Endothelial cell of umbilical vein (primary cell): ENCODE measurements around the gene AUTS2. TPM values are rescaled to one million over a fixed set of nuclear protein-coding genes. Genes with fewer than 3 reads are reported as not detected.

Experiments used
- BruUV-seq: library from RNA; stranded (reverse); fragments of 400-500 nt; replicated peaks from 2 replicates; lab custom pipeline; 2021; lab: Mats Ljungman, UMichigan
- CTCF ChIA-PET: fragments of 300-600, 350-600 bp; sonication (Branson Sonifier 250); formaldehyde crosslinking; loops from one replicate; lab custom pipeline; 2021; ENCODE audit warnings: antibody characterized with exemption, inconsistent platforms; lab: Charles Lee
- POLR2A ChIA-PET: fragments of 300-600, 350-600 bp; sonication (Branson Sonifier 250); formaldehyde crosslinking; loops from one replicate; lab custom pipeline; 2021; ENCODE audit warnings: antibody characterized with exemption, inconsistent platforms; lab: Charles Lee
- DNase-seq: peaks from one replicate; pipeline ENCODE4 v3.0.0-alpha.2; 2011; ENCODE audit warnings: low read depth, low spot score
- FAIRE-seq: peaks from 2 replicates; lab custom pipeline; 2011; peaks lifted over from hg19 to GRCh38; lab: Jason Lieb, UNC
- H2AFZ ChIP-seq: 2 replicates; pipeline ENCODE4 v1.6.0; 2012; ENCODE audit warnings: low read depth, low read length, control low read depth, inconsistent platforms
- H3K27ac ChIP-seq: 2 replicates; pipeline ENCODE4 v1.5.1; 2011; ENCODE audit warnings: low read depth, mild to moderate bottlenecking, control low read depth, low read length, moderate library complexity; ENCODE audit not compliant: insufficient read depth
- H3K27me3 ChIP-seq, 2 experiments: 2 replicates each; pipeline versions ENCODE4 v1.6.0 to v1.6.1; 2011; ENCODE audit warnings: low read length in 2 of 2, mixed read lengths in 1 of 2; ENCODE audit not compliant: control insufficient read depth in 2 of 2, insufficient read depth in 2 of 2
- H3K36me3 ChIP-seq, 2 experiments: 2 replicates in 1 of 2; 3 replicates in 1 of 2; pipeline ENCODE4 v1.5.1; 2011; ENCODE audit warnings: low read length in 2 of 2, mild to moderate bottlenecking in 1 of 2, moderate library complexity in 1 of 2; ENCODE audit not compliant: control insufficient read depth in 2 of 2, insufficient read depth in 2 of 2; ENCODE audit errors: extremely low read depth in 1 of 2
- H3K4me1 ChIP-seq: 3 replicates; pipeline ENCODE4 v1.5.1; 2011; ENCODE audit warnings: mild to moderate bottlenecking, low read length; ENCODE audit not compliant: control insufficient read depth, insufficient read depth; ENCODE audit errors: extremely low read depth
- H3K4me2 ChIP-seq: 2 replicates; pipeline ENCODE4 v1.6.1; 2011; ENCODE audit warnings: low read length, control low read depth, mixed read lengths; ENCODE audit not compliant: insufficient read depth
- H3K4me3 ChIP-seq, 3 experiments: fragments of 200-600 bp in 1 of 3; sonication (generic), shearing (Covaris generic) in 1 of 3; replicated peaks in 1 of 3; 2 replicates each; pipeline ENCODE4 v1.5.1; 2011 to 2016; ENCODE audit warnings: control low read depth in 3 of 3, low read length in 3 of 3, mild to moderate bottlenecking in 2 of 3, inconsistent platforms in 1 of 3, low read depth in 1 of 3, moderate library complexity in 1 of 3; ENCODE audit not compliant: insufficient read depth in 1 of 3
- H3K79me2 ChIP-seq: 2 replicates; pipeline ENCODE4 v1.6.0; 2012; ENCODE audit warnings: low read length, inconsistent platforms; ENCODE audit not compliant: control insufficient read depth, insufficient read depth
- H3K9ac ChIP-seq: replicated peaks from 2 replicates; pipeline ENCODE3; 2011; ENCODE audit warnings: low read length, control low read depth; ENCODE audit not compliant: insufficient read depth; ENCODE audit errors: extremely low read depth
- H3K9me1 ChIP-seq: replicated peaks from 3 replicates; pipeline ENCODE4 v1.6.0; 2011; ENCODE audit warnings: mild to moderate bottlenecking, low read length; ENCODE audit not compliant: control insufficient read depth, insufficient read depth; ENCODE audit errors: extremely low read depth
- H3K9me3 ChIP-seq: replicated peaks from 2 replicates; pipeline ENCODE4 v1.5.1; 2012; ENCODE audit warnings: low read length, inconsistent platforms; ENCODE audit not compliant: control insufficient read depth, insufficient read depth
- H4K20me1 ChIP-seq: replicated peaks from 2 replicates; pipeline ENCODE3; 2011; ENCODE audit warnings: mild to moderate bottlenecking, low read length; ENCODE audit not compliant: control insufficient read depth, insufficient read depth; ENCODE audit errors: extremely low read depth
- EZH2 ChIP-seq: IDR thresholded peaks from 2 replicates; pipeline ENCODE4 v1.6.1; 2012; ENCODE audit warnings: borderline replicate concordance, low read depth, mild to moderate bottlenecking, moderate library complexity, low read length, inconsistent platforms; ENCODE audit not compliant: severe bottlenecking
- FOS ChIP-seq: IDR thresholded peaks from 2 replicates; pipeline ENCODE4 v1.6.1; 2011; ENCODE audit warnings: mild to moderate bottlenecking, low read length, moderate library complexity, borderline replicate concordance; ENCODE audit not compliant: insufficient read depth
- GATA2 ChIP-seq: IDR thresholded peaks from 2 replicates; pipeline ENCODE4 v1.7.0; 2011; ENCODE audit warnings: low read depth, mild to moderate bottlenecking, moderate library complexity, mixed read lengths, low read length; ENCODE audit not compliant: insufficient read length, insufficient read depth
- JUN ChIP-seq: IDR thresholded peaks from 2 replicates; pipeline ENCODE4 v1.6.1; 2011; ENCODE audit warnings: borderline replicate concordance, low read depth; ENCODE audit not compliant: insufficient read length, insufficient read depth
- MAX ChIP-seq: IDR thresholded peaks from 2 replicates; pipeline ENCODE4 v1.6.1; 2011; ENCODE audit not compliant: insufficient read depth, insufficient read length
- MYC ChIP-seq: IDR thresholded peaks from one replicate; pipeline ENCODE4 v1.6.1; 2011; ENCODE audit warnings: mild to moderate bottlenecking, low read depth, low read length
- POLR2A ChIP-seq: IDR thresholded peaks from 2 replicates; pipeline ENCODE4 v1.6.1; 2012; ENCODE audit warnings: low read depth, mild to moderate bottlenecking, control low read depth, low read length
- POLR2AphosphoS5 ChIP-seq: IDR thresholded peaks from 2 replicates; pipeline ENCODE4 v1.6.1; 2012; ENCODE audit warnings: low read depth, mild to moderate bottlenecking, control low read depth, low read length, moderate library complexity; ENCODE audit not compliant: insufficient read depth
- dilution Hi-C: fragments of 300-500 bp; cut with MboI; formaldehyde crosslinking; loops from one replicate; pipeline ENCODE4 v1.15.0; 2019; ENCODE audit warnings: low sequenced_read_pairs; ENCODE audit not compliant: extremely low pct_ligation_motif_present
- intact Hi-C: fragments of 100-400 bp; cut with micrococcal nuclease; formaldehyde crosslinking; loops from one replicate; pipeline ENCODE4 v1.10.0; 2022
- polyA plus RNA-seq, 4 experiments: library from polyadenylated mRNA; depleted of rRNA in 3 of 4; stranded (reverse) in 3 of 4; unstranded in 1 of 4; fragments of >200 nt; gene quantifications; 2 replicates each; pipeline versions ENCODE4 v1.2.1 to v1.2.3, GENCODE V29; 2011 to 2012; ENCODE audit warnings: missing spikeins in 1 of 4
- total RNA-seq: library from RNA; stranded (reverse); gene quantifications from 2 replicates; pipeline ENCODE4 v1.2.3, GENCODE V29; 2021
- TF ChIP-seq, protein P1 (sequence below), 2 donors: IDR thresholded peaks; 1 replicate in 1 of 2; 2 replicates in 1 of 2; pipeline ENCODE4 v1.5.1; 2011; ENCODE audit warnings: low read length in 2 of 2, mild to moderate bottlenecking in 2 of 2, moderate library complexity in 2 of 2, control low read depth in 1 of 2, inconsistent platforms in 1 of 2, low read depth in 1 of 2; ENCODE audit not compliant: insufficient read depth in 1 of 2; ENCODE audit errors: extremely low read depth in 1 of 2

AUTS2 gene
- total and polyA plus RNA-seq, 2 donors (not counting 3 experiments of a cell fraction or from before 2014, with no cell fraction given), result 0.59 to 8.0 TPM

- intact Hi-C loops, result no loop called here
- CTCF ChIA-PET, result no interaction called here
- POLR2A ChIA-PET, result no interaction called here
- TF ChIP-seq GATA2 (no peak), MAX (no peak)
- TF ChIP-seq, protein P1, sequence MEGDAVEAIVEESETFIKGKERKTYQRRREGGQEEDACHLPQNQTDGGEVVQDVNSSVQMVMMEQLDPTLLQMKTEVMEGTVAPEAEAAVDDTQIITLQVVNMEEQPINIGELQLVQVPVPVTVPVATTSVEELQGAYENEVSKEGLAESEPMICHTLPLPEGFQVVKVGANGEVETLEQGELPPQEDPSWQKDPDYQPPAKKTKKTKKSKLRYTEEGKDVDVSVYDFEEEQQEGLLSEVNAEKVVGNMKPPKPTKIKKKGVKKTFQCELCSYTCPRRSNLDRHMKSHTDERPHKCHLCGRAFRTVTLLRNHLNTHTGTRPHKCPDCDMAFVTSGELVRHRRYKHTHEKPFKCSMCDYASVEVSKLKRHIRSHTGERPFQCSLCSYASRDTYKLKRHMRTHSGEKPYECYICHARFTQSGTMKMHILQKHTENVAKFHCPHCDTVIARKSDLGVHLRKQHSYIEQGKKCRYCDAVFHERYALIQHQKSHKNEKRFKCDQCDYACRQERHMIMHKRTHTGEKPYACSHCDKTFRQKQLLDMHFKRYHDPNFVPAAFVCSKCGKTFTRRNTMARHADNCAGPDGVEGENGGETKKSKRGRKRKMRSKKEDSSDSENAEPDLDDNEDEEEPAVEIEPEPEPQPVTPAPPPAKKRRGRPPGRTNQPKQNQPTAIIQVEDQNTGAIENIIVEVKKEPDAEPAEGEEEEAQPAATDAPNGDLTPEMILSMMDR (IDR thresholded peaks at IDR 0.05; ENCODE audit: extremely low read depth in 1 of 2, insufficient read depth in 1 of 2, low read depth in 1 of 2, low read length in 2 of 2), result no peak
- H3K9ac ChIP-seq, result no peak overlapping the region
- no peak overlapping the region for H2AFZ ChIP-seq
- no peaks in the 10 kb centered on the region for H3K9me1 ChIP-seq
- H3K27me3 ChIP-seq, result no peaks in the 10 kb centered on the region
- no peaks in the 10 kb centered on the region for H4K20me1 ChIP-seq
- dilution Hi-C loops, result no loop called here
- H3K27ac ChIP-seq, result no peak overlapping the region
- no peak for FAIRE-seq
- H3K4me3 ChIP-seq, result no peak overlapping the region
- no peaks in the 10 kb centered on the region for H3K79me2 ChIP-seq
- H3K4me2 ChIP-seq, result no peak overlapping the region
- no peaks in the 10 kb centered on the region for H3K36me3 ChIP-seq
- no peaks in the 10 kb centered on the region for H3K9me3 ChIP-seq
- no peaks in the 10 kb centered on the region for H3K4me1 ChIP-seq
- DNase-seq, result no peak
- no TSS peak for BruUV-seq
These were observed 10.6 kb downstream of the AUTS2 start for GRCh38 chr7:69608878-69609277.

DNA sequence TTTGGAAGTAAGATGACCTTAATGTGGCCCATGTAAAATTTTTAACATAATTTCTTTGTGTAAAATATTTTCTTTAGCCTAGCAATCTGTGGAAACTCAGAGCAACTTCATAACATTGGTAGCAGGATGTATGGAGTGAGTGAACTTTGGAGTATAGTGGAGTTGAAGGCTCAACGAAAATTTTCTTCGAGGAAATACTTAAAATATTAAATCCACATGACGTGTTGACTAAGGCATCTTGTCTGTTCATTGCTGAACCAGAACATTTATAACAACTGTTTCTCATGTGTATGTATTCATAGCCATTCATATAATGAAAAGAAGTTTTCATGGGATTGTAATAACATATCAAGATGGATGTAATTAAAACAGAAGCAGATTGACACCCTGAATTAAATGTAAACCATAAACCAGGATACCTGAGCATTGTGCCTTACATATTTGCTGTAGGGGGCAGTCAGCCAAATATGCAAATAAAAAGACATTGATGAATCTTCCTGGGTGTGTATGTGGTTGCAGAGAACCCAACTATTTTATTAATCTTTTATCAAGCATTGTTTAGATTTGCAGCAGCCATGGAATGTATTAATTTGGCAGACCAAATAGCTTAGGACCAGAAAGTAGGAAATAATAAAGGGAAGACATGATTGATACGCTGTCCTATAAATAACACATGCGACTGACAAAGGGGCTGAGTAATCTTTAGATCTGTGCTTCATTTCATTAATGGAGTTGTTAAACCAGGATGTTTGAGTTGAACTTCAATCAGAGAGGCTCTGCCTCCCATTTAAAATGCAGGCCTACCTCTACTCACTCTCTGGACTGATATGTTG lies 11.5 kb downstream of the AUTS2 start:
- intact Hi-C loops (no loop called here), dilution Hi-C loops (no loop called here)
- BruUV-seq, result no TSS peak
- no peaks in the 10 kb centered on the region for H3K9me3 ChIP-seq
- H3K27me3 ChIP-seq, result no peaks in the 10 kb centered on the region
- H2AFZ ChIP-seq, result no peak overlapping the region
- no peak for DNase-seq
- ChIA-PET CTCF (no interaction called here), POLR2A (no interaction called here)
- H3K27ac ChIP-seq, result no peak overlapping the region
- H3K4me2 ChIP-seq, result no peak overlapping the region
- no peaks in the 10 kb centered on the region for H3K79me2 ChIP-seq
- no peaks in the 10 kb centered on the region for H3K36me3 ChIP-seq
- H4K20me1 ChIP-seq, result no peaks in the 10 kb centered on the region
- H3K9me1 ChIP-seq, result no peaks in the 10 kb centered on the region
- no peaks in the 10 kb centered on the region for H3K4me1 ChIP-seq
- TF ChIP-seq GATA2 (no peak), POLR2AphosphoS5 (no peak), MAX (no peak), FOS (no peak), MYC (no peak), POLR2A (no peak), JUN (no peak), EZH2 (no peak)
- TF ChIP-seq, protein P1 (IDR thresholded peaks at IDR 0.05; ENCODE audit: extremely low read depth in 1 of 2, insufficient read depth in 1 of 2, low read depth in 1 of 2, low read length in 2 of 2), result no peak
- no peak for FAIRE-seq
- H3K4me3 ChIP-seq, result no peak overlapping the region
- no peak overlapping the region for H3K9ac ChIP-seq
